ENCODE results near the gene TMEM147. TPM values are rescaled to one million over a fixed set of nuclear protein-coding genes. Genes with fewer than 3 reads are reported as not detected.
"Not testable (repeated sequence)": the region's sequence is repeated elsewhere in the genome, so short reads cannot be mapped to it uniquely, and the experiment has no call there.

Gene TMEM147
- total RNA-seq, 4 donors from 2014 or later: 186 to 202 (median 188) TPM

- H3K4me3 ChIP-seq (replicated peaks in 1 of 3): no peak overlapping the region
- intact Hi-C loops (cut with DNase I): loop anchor here (5.0 kb wide), 1 partner anchor 75 kb away; the partner anchor contains the start of gene DMKN
- no peak for TF ChIP-seq CTCF (IDR thresholded peaks at IDR 0.05)
Observed at GRCh38 chr19:35587321-35587720, 41.9 kb downstream of the TMEM147 start.

GRCh38 chr19:35590875-35591274 lies 45.4 kb downstream of the TMEM147 start:
- Histone ChIP-seq H3K9me3 (no peaks in the 10 kb centered on the region), H3K36me3 (no peaks in the 10 kb centered on the region), H3K4me3 (replicated peaks in 1 of 3) (no peak overlapping the region), H3K27me3 (no peaks in the 10 kb centered on the region), H3K27ac (no peak overlapping the region), H3K4me1 (peaks cover 3 to 20% of the 10 kb centered on the region in 2 donors)
- intact Hi-C loops (cut with DNase I): loop anchor here (5.0 kb wide), 1 partner anchor 44 kb away; the partner anchor contains the start of gene TMEM147
- WGBS, 2 donors: 87 to 90% methylated on average over 3 of the region's 3 CpGs
- TF ChIP-seq CTCF (IDR thresholded peaks at IDR 0.05) (no peak), POLR2A (IDR thresholded peaks at IDR 0.05) (no peak)
- no peak for DNase-seq

More at GRCh38 chr19:35587321-35587720, 41.9 kb downstream of the TMEM147 start:
- Histone ChIP-seq H3K4me1 (peaks cover 3 to 20% of the 10 kb centered on the region in 2 donors), H3K36me3 (no peaks in the 10 kb centered on the region), H3K27me3 (no peaks in the 10 kb centered on the region), H3K9me3 (no peaks in the 10 kb centered on the region), H3K27ac (peak overlapping the region in 1 of 3 donors; percentile 67)
- DNase-seq: peak; percentile 19 to 27
- 33 to 53% methylated on average over 1 of the region's 1 CpG for WGBS, 2 donors

- TF ChIP-seq POLR2A (IDR thresholded peaks at IDR 0.05) (no peak), CTCF (IDR thresholded peaks at IDR 0.05) (peak; percentile 19 to 86 (median 74))
- Histone ChIP-seq H3K27ac (no peak overlapping the region), H3K9me3 (no peaks in the 10 kb centered on the region), H3K4me3 (replicated peaks in 1 of 3) (no peak overlapping the region), H3K4me1 (peaks cover 3 to 14% of the 10 kb centered on the region in 2 donors), H3K36me3 (no peaks in the 10 kb centered on the region), H3K27me3 (no peaks in the 10 kb centered on the region)
- 19 to 27% methylated on average over 8 of the region's 8 CpGs for WGBS, 2 donors
- peak; percentile 64 to 66 for DNase-seq
- intact Hi-C loops (cut with DNase I): loop anchor here (5.0 kb wide), 1 partner anchor 45 kb away; the partner anchor contains the start of gene TMEM147
Observed at GRCh38 chr19:35592226-35592625, 46.8 kb downstream of the TMEM147 start.

- DNase-seq; H3K4me3 ChIP-seq (replicated peaks in 1 of 3): not testable (repeated sequence)
Observed at GRCh38 chr19:35595026-35595425, 49.6 kb downstream of the TMEM147 start.

GRCh38 chr19:35595928-35596327 lies 50.5 kb downstream of the TMEM147 start:
- TF ChIP-seq POLR2A (IDR thresholded peaks at IDR 0.05): no peak
- TF ChIP-seq CTCF (IDR thresholded peaks at IDR 0.05): no peak
- Histone ChIP-seq H3K27me3 (no peaks in the 10 kb centered on the region), H3K9me3 (no peaks in the 10 kb centered on the region), H3K4me1 (no peaks in the 10 kb centered on the region), H3K27ac (no peak overlapping the region), H3K4me3 (replicated peaks in 1 of 3) (no peak overlapping the region), H3K36me3 (no peaks in the 10 kb centered on the region)
- intact Hi-C loops (cut with DNase I): no loop called here
- DNase-seq: no peak
- WGBS, 2 donors: 92 to 93% methylated on average over 1 of the region's 1 CpG

More at GRCh38 chr19:35595026-35595425, 49.6 kb downstream of the TMEM147 start:
- H3K36me3 ChIP-seq; H3K4me1 ChIP-seq; H3K27ac ChIP-seq; intact Hi-C loops (cut with DNase I); H3K9me3 ChIP-seq; H3K27me3 ChIP-seq: not testable (repeated sequence)
- 66 to 81% methylated on average over 3 of the region's 3 CpGs for WGBS, 2 donors
